HepG2 (cell line): ENCODE measurements around the gene PLEKHH3. TPM values are rescaled to one million over a fixed set of nuclear protein-coding genes. Genes with fewer than 3 reads are reported as not detected.

Experiments used
- CHD4 ChIP-seq: fragments of 200-600 bp; sonication (generic); IDR thresholded peaks from 2 replicates; pipeline ENCODE4 v1.7.0; 2017; ENCODE audit warnings: mild to moderate bottlenecking, low read length, borderline replicate concordance
- DZIP1 ChIP-seq: sonication (generic); formaldehyde crosslinking; IDR thresholded peaks from 2 replicates; pipeline ENCODE4 v1.5.0; 2020; ENCODE audit warnings: mild to moderate bottlenecking, missing genetic modification reagents
- FOSL1 ChIP-seq: sonication (generic); formaldehyde crosslinking; IDR thresholded peaks from 2 replicates; pipeline ENCODE4 v1.9.0; 2021; ENCODE audit warnings: missing genetic modification reagents, borderline replicate concordance
- FOXA1 ChIP-seq, 2 experiments: fragments of 450-650 bp in 1 of 2; sonication (generic) in 1 of 2; formaldehyde crosslinking in 1 of 2; IDR thresholded peaks; 2 replicates each; pipeline versions ENCODE4 v1.4.0 to v1.6.1; 2016 to 2020; ENCODE audit warnings: missing genetic modification reagents in 1 of 2
- FOXC1 ChIP-seq: sonication (generic); formaldehyde crosslinking; IDR thresholded peaks from 2 replicates; pipeline ENCODE4 v1.8.0; 2022; ENCODE audit warnings: mild to moderate bottlenecking, missing genetic modification reagents, borderline replicate concordance
- FOXK1 ChIP-seq: sonication (generic); formaldehyde crosslinking; IDR thresholded peaks from 2 replicates; pipeline ENCODE4 v1.4.0; 2020; ENCODE audit warnings: low read depth, missing genetic modification reagents, borderline replicate concordance
- NFYC ChIP-seq: IDR thresholded peaks from 2 replicates; pipeline ENCODE4 v1.6.1; 2016; ENCODE audit warnings: missing genetic modification reagents, missing compliant biosample characterization
- NRL ChIP-seq: sonication (generic); formaldehyde crosslinking; IDR thresholded peaks from 2 replicates; pipeline ENCODE4 v1.5.0; 2020; ENCODE audit warnings: missing genetic modification reagents, mild to moderate bottlenecking, moderate library complexity, borderline replicate concordance
- ZMYM3 ChIP-seq: sonication (generic); formaldehyde crosslinking; IDR thresholded peaks from 2 replicates; pipeline ENCODE4 v1.5.1; 2020; ENCODE audit warnings: mild to moderate bottlenecking, missing genetic modification reagents
- ZNF543 ChIP-seq: sonication (generic); formaldehyde crosslinking; IDR thresholded peaks from 2 replicates; pipeline ENCODE4 v1.4.0; 2020; ENCODE audit warnings: mild to moderate bottlenecking, missing genetic modification reagents
- ZNF549 ChIP-seq: sonication (generic); formaldehyde crosslinking; IDR thresholded peaks from 2 replicates; pipeline ENCODE4 v1.5.0; 2020; ENCODE audit warnings: missing genetic modification reagents
- polyA plus RNA-seq, 8 experiments: library from polyadenylated mRNA; depleted of rRNA in 3 of 8; stranded (reverse) in 7 of 8; unstranded in 1 of 8; fragments of >200 nt; fragmentation: Illumina TruSeq in 4 of 8; extraction: Trizol in 4 of 8; gene quantifications; 2 replicates each; pipeline versions ENCODE4 v1.2.1 to v1.2.3, GENCODE V29; 2011 to 2016; ENCODE audit warnings: low read depth in 4 of 8, missing spikeins in 1 of 8, mixed read lengths in 1 of 8; ENCODE audit not compliant: insufficient read depth in 1 of 8
- total RNA-seq, 5 experiments: library from RNA; depleted of rRNA; stranded (reverse); fragments of >200 nt; fragmentation: Illumina TruSeq; extraction: Trizol; gene quantifications; 2 replicates each; pipeline ENCODE4 v1.2.3, GENCODE V29; 2016; ENCODE audit warnings: low read depth in 1 of 5

PLEKHH3 gene
- total and polyA plus RNA-seq, 2 of the 13 experiments (the other 11 are each of a cell fraction or from before 2014, with no cell fraction given), result 6.0 to 19.9 TPM

DNA sequence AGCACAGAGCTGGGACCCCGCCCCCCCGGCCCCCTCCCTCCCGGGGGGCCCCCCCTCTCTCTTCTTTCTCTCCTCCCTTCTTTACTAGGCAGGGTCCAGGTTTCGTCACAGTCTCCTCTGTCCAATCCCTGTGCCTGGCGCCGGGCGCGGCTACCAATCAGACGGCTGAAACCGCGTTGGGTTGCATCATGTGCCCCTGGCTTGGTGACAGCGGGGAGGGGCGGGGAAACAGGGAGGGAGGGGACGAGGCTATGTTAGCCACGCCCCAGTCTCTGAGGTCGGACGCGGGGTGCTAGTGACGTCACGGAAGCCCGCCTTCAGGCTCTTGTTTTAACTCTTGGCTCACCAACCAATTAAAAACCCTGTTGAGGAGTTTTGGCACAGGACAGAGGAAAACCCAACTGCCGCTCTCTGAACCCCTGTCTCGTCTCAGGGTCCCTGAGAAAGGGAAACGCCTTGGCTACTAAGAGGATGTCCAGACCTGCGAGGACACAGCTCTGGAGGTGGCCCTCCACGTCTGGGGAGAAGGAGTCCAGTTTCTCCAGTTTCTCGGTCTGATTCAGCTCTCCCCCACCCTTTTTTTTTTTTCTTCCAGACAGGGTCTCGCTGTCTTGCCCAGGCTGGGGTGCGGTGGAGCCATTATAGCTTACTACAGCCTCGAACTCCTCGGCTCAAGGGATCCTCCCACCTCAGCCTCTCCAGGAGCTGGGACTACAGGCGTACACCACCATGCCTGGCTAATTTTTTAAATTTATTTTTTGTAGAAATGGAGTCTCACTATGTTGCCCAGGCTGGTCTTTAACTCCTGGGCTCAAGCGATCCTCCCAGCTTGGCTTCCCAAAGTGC, 441 bp upstream of the PLEKHH3 start (continued):
- 0 out of 2 replicates have a peak, but pooled peaks have one; percentile 4 for TF ChIP-seq NRL
- 0 out of 2 replicates have a peak, but pooled peaks have one; percentile 5 for TF ChIP-seq ZNF543 (CRISPR knock-in tag)
- TF ChIP-seq CHD4, result peak; percentile 45; the same call in 1 of the 2 replicates
- no peak for TF ChIP-seq DZIP1 (CRISPR knock-in tag)
- TF ChIP-seq FOXC1, result no peak
- no peak for TF ChIP-seq FOSL1 (CRISPR knock-in tag)
- TF ChIP-seq NFYC (CRISPR knock-in tag), result peak; percentile 92
- TF ChIP-seq FOXK1 (CRISPR knock-in tag), result peak; percentile 75; the same call in 1 of the 2 replicates
- TF ChIP-seq ZMYM3, result peak; percentile 41; the same call in 1 of the 2 replicates
- TF ChIP-seq ZNF549 (CRISPR knock-in tag), result no peak
- no peak for TF ChIP-seq FOXA1 (IDR thresholded peaks at IDR 0.05)
- 0 out of 2 replicates have a peak, but pooled peaks have one; percentile 17 for TF ChIP-seq FOXA1 (CRISPR knock-in tag; IDR thresholded peaks at IDR 0.05)
